Measurements from ENCODE around the gene TRPM5.

DNA sequence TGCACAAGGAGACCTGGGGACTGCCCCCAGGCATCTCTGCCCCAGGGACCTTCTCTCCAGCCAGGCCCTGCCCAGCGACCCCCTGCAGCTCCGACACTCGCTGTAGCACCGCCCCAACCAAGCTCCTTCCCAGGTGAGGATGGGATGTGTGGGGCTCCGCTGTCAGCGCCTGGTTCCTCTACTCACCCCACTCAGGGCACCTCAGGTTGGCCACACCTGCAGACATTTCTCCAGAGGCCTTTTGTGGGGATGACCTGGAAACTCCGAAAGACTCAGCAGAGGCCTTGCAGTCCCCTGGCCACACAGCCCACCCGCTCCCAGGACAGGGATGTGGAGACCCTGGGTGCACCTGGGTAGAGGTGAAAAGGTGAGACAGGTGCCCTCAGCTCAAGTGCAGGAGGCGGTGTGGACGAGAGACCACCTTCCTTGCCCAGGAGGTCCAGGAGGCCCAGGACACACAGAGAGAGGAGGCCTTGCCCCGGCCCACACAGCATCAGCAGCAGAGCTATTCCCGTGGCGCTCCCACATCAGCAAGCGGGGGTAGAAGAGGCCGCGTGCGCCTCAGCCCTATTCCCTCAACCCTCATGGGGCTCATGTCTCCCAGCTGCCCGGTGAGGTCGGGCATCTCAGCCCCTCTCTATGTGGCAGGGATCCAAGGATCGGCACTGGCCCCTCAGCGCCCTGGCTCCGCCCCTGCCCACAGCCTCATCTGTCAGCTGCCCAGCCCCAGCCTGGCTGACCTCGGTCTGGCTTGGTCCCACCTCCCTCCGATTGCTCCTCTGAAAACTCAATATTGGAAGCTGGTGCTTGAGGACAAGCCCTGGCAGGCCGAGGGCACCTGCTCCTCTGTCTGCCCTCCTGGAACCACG lies 20.9 kb downstream of the TRPM5 start:
- TF ChIP-seq, protein P1, sequence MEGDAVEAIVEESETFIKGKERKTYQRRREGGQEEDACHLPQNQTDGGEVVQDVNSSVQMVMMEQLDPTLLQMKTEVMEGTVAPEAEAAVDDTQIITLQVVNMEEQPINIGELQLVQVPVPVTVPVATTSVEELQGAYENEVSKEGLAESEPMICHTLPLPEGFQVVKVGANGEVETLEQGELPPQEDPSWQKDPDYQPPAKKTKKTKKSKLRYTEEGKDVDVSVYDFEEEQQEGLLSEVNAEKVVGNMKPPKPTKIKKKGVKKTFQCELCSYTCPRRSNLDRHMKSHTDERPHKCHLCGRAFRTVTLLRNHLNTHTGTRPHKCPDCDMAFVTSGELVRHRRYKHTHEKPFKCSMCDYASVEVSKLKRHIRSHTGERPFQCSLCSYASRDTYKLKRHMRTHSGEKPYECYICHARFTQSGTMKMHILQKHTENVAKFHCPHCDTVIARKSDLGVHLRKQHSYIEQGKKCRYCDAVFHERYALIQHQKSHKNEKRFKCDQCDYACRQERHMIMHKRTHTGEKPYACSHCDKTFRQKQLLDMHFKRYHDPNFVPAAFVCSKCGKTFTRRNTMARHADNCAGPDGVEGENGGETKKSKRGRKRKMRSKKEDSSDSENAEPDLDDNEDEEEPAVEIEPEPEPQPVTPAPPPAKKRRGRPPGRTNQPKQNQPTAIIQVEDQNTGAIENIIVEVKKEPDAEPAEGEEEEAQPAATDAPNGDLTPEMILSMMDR (IDR thresholded peaks at IDR 0.05): no peak
- TF ChIP-seq, protein P2, sequence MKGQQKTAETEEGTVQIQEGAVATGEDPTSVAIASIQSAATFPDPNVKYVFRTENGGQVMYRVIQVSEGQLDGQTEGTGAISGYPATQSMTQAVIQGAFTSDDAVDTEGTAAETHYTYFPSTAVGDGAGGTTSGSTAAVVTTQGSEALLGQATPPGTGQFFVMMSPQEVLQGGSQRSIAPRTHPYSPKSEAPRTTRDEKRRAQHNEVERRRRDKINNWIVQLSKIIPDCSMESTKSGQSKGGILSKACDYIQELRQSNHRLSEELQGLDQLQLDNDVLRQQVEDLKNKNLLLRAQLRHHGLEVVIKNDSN (CRISPR knock-in tag; IDR thresholded peaks at IDR 0.05): no peak
- no peak for TF ChIP-seq CREB1 (CRISPR knock-in tag; IDR thresholded peaks at IDR 0.05)
- TF ChIP-seq ETV6 (CRISPR knock-in tag; IDR thresholded peaks at IDR 0.05): no peak
- TF ChIP-seq, protein P3, sequence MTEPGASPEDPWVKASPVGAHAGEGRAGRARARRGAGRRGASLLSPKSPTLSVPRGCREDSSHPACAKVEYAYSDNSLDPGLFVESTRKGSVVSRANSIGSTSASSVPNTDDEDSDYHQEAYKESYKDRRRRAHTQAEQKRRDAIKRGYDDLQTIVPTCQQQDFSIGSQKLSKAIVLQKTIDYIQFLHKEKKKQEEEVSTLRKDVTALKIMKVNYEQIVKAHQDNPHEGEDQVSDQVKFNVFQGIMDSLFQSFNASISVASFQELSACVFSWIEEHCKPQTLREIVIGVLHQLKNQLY (CRISPR knock-in tag; IDR thresholded peaks at IDR 0.05): no peak
- TF ChIP-seq, protein P4, sequence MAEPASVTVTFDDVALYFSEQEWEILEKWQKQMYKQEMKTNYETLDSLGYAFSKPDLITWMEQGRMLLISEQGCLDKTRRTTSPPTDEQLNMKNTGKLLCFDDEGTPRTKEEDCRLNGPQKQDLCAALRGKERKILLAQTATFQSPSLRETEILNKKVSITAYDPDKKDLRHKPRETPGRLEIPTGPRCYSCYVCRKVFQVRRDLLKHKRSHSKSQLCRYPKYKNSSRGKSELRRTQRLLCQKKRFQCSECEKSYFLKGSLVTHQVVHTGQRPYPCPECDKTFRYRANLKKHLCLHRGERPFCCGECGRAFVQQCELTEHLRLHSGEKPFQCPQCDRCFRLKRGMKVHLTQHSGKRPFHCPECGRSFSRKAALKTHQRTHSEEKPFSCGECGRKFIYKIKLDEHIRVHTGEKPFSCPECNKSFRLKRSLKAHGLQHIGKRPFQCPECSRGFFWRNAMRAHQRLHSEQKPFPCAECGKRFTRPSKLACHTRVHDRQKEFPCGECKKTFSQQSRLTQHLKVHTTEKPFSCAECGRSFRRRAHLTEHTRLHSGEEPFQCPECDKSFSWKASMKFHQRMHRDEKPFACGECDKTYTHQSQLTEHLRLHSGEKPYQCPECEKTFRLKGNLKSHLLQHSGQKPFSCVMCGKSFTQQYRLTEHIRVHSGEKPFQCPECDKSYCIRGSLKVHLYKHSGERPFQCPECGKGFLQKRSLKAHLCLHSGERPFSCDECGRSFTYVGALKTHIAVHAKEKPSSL (CRISPR knock-in tag; conservative IDR thresholded peaks at IDR 0.05): no peak
- TF ChIP-seq ZNF121 (CRISPR knock-in tag; IDR thresholded peaks at IDR 0.05): no peak
- TF ChIP-seq, protein P5, sequence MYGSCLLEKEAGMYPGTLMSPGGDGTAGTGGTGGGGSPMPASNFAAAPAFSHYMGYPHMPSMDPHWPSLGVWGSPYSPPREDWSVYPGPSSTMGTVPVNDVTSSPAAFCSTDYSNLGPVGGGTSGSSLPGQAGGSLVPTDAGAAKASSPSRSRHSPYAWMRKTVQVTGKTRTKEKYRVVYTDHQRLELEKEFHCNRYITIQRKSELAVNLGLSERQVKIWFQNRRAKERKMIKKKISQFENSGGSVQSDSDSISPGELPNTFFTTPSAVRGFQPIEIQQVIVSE (CRISPR knock-in tag; IDR thresholded peaks at IDR 0.05; ENCODE audit: borderline replicate concordance): no peak
- TF ChIP-seq, protein P6, sequence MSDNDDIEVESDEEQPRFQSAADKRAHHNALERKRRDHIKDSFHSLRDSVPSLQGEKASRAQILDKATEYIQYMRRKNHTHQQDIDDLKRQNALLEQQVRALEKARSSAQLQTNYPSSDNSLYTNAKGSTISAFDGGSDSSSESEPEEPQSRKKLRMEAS (CRISPR knock-in tag; IDR thresholded peaks at IDR 0.05): no peak

All from WTC11 (cell line).